ENCODE measurements around the gene SNRNP35.

DNA sequence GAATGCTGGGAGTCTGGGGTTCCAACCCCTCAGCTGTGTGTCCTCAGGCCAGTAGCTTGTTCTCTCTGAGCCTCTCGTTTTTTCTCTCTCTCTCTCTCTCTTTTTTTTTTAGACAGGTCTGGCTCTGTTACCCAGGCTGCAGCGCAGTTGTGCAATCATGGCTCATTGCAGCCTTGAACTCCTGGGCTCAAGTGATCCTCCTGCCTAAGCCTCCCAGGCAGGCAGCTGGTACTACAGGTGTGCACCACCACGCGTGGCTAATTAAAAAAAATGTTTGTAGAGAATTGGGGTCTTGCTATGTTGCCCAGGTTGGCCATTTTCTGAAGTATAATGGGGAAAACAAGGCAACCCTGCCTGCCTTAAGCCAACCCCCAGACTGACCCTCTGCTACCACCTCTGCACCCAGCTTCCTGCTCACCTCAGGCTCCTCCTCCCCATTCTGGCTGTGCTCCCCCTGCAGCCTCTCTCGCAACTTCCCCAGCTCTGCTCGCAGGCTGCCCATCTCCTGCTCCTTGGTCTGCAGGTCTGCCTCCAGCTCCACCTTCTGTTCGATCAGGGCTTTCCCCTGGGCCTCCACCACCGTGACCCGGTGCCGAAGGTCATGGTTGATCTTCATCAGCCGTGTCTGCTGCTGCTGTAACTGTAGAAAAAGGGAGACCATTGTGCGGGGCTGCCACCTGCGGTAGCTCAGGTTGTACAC, 40.3 kb downstream of the SNRNP35 start:
- TF ChIP-seq EP300 (IDR thresholded peaks at IDR 0.05) (no peak), POLR2AphosphoS5 (IDR thresholded peaks at IDR 0.05) (no peak), POLR2A (IDR thresholded peaks at IDR 0.05) (no peak)
- TF ChIP-seq, protein P1, sequence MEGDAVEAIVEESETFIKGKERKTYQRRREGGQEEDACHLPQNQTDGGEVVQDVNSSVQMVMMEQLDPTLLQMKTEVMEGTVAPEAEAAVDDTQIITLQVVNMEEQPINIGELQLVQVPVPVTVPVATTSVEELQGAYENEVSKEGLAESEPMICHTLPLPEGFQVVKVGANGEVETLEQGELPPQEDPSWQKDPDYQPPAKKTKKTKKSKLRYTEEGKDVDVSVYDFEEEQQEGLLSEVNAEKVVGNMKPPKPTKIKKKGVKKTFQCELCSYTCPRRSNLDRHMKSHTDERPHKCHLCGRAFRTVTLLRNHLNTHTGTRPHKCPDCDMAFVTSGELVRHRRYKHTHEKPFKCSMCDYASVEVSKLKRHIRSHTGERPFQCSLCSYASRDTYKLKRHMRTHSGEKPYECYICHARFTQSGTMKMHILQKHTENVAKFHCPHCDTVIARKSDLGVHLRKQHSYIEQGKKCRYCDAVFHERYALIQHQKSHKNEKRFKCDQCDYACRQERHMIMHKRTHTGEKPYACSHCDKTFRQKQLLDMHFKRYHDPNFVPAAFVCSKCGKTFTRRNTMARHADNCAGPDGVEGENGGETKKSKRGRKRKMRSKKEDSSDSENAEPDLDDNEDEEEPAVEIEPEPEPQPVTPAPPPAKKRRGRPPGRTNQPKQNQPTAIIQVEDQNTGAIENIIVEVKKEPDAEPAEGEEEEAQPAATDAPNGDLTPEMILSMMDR (IDR thresholded peaks at IDR 0.05) = no peak
